Psoas muscle (tissue), 8 donors: Measurements from ENCODE around the gene KDM5C. TPM values are rescaled to one million over a fixed set of nuclear protein-coding genes. Genes with fewer than 3 reads are reported as not detected.
A peak's percentile ranks its signal among the peaks of the same experiment; 100 is the strongest.

Experiments
- ATAC-seq, 4 donors: fragments of 200-7000 bp; cut with Tn5 transposase; one replicate each; pipeline ENCODE4 v1.9.1; 2020; ENCODE audit warnings: moderate library complexity in 3 of 4, mild to moderate bottlenecking in 2 of 4
- DNase-seq, 2 donors: peaks; one replicate each; pipeline ENCODE4 v3.0.0-alpha.2; 2020
- H3K27ac ChIP-seq: fragments of 200-600 bp; one replicate; pipeline ENCODE4 v1.8.0; 2022
- H3K27me3 ChIP-seq, 3 donors: fragments of 200-600 bp in 1 of 3; one replicate each; pipeline versions ENCODE4 v1.6.1 to v1.8.0; 2013 to 2022; ENCODE audit warnings: low read length in 2 of 3, mild to moderate bottlenecking in 2 of 3, moderate library complexity in 1 of 3; ENCODE audit not compliant: insufficient read depth in 3 of 3
- H3K36me3 ChIP-seq, 2 donors: fragments of 200-600 bp in 1 of 2; one replicate each; pipeline versions ENCODE4 v1.6.1 to v1.8.0; 2013 to 2022; ENCODE audit warnings: low read depth in 1 of 2, mild to moderate bottlenecking in 1 of 2, moderate library complexity in 1 of 2; ENCODE audit not compliant: insufficient read depth in 1 of 2
- H3K4me1 ChIP-seq: fragments of 200-600 bp; one replicate; pipeline ENCODE4 v1.8.0; 2022
- H3K4me3 ChIP-seq: fragments of 200-600 bp; one replicate; pipeline ENCODE4 v1.8.0; 2022; ENCODE audit warnings: mild to moderate bottlenecking
- H3K9me3 ChIP-seq: fragments of 200-600 bp; one replicate; pipeline ENCODE4 v1.8.0; 2022
- CTCF ChIP-seq: fragments of 200-600 bp; IDR thresholded peaks from one replicate; pipeline ENCODE4 v1.8.0; 2022; ENCODE audit warnings: antibody characterized with exemption
- WGBS, 3 donors: extraction: QIAGEN DNeasy Blood & Tissue Kit; methylation state at CpG; one replicate each; pipeline versions ENCODE4 v1.1.6 to v1.1.7; 2013; 5-methylcytosine and 5-hydroxymethylcytosine counted together
- intact Hi-C, 2 donors: fragments of 100-400 bp; cut with DNase I; formaldehyde crosslinking; loops; one replicate each; pipeline versions ENCODE4 v1.11.0 to v1.14.2; 2022
- long read RNA-seq, 2 donors: library from polyadenylated mRNA; unstranded; transcript quantifications; one replicate each; pipeline ENCODE4 v2.0.0, GENCODE V29; 2021
- polyA plus RNA-seq, 3 donors: library from polyadenylated mRNA; stranded (reverse); fragments of 200-250 nt; gene quantifications; one replicate each; pipeline ENCODE4 v1.2.3, GENCODE V29; 2013
- total RNA-seq, 4 donors: library from RNA; stranded (reverse); fragmentation: NEBNext Ultra II Directional in 2 of 4; extraction: Animal tissue kit (Norgen Biotek cat#: 25700) in 2 of 4; gene quantifications; one replicate each; pipeline versions ENCODE4 v1.2.1 to v1.2.4, GENCODE V29; 2021 to 2023
- donor health status: healthy with polysubstance abuse.
- donor health status: DM: no; HTN: no; CAD: no; lungs with moderate emphysema.
- donor health status: Bipolar disorder and iron deficiency.
- donor health status: healthy.
- donor health status: DM: yes; HTN: yes; CAD: no.
- donor health status: DM: no; HTN: no; CAD: no.
- donor health status: DM: no; HTN: no; CAD: no.
- donor health status: DM: yes; HTN: yes; CAD: no.

The KDM5C gene
- 100 to 1,000 TPM in 2 of 4 donors, 10 to 100 TPM in 2; 62.2 to 119 (median 96.0) TPM for total RNA-seq
- 10 to 100 TPM; 22.4 to 52.9 (median 36.1) TPM for polyA plus RNA-seq
- long read RNA-seq, donor 1, partial matches to known transcripts, result 20 of 23 reads
- long read RNA-seq, donor 1, other reads (novel, unspliced or antisense), result 3 of 23 reads
- long read RNA-seq, donor 2, full-length matches to known transcripts, result 1 of 36 reads
- long read RNA-seq, donor 2, partial matches to known transcripts, result 21 of 36 reads
- long read RNA-seq, donor 2, other reads (novel, unspliced or antisense), result 14 of 36 reads

- H3K9me3 ChIP-seq, result no peaks in the 10 kb centered on the region
- DNase-seq, result peak; percentile 95 to 97
- intact Hi-C loops, result loop anchor here in 1 of 2 donors (10.0 kb wide), 1 partner anchor 140 kb away; the partner anchor contains the start of gene TSPYL2
- H3K27me3 ChIP-seq, result no peaks in the 10 kb centered on the region
- H3K36me3 ChIP-seq, result peaks cover 2 to 8% of the 10 kb centered on the region in 2 donors
- H3K27ac ChIP-seq, result peak within 1 kb of the TSS; percentile 95
- no peak for TF ChIP-seq CTCF
- H3K4me1 ChIP-seq, result peaks cover 20% of the 10 kb centered on the region
- H3K4me3 ChIP-seq, result peak within 1 kb of the TSS; percentile 97
- WGBS, 3 donors, result 0 to 1% (median 0%) methylated on average over 36 to 67 of the region's 67 CpGs
- peak; percentile 80 to 87 (median 84) for ATAC-seq
These were observed at the start of gene KDM5C for GRCh38 chrX:53224860-53225797. KDM5C (minus strand) TSS chrX:53225207; CDS start chrX:53224889, 318 bp downstream.

GRCh38 chrX:53272808-53273337 lies 47.9 kb upstream of the KDM5C start:
- H3K27ac ChIP-seq, result no peak overlapping the region
- H3K36me3 ChIP-seq, result no peaks in the 10 kb centered on the region
- H3K9me3 ChIP-seq, result no peaks in the 10 kb centered on the region
- DNase-seq, result no peak
- intact Hi-C loops, result no loop called here
- H3K4me3 ChIP-seq, result no peak overlapping the region
- TF ChIP-seq CTCF, result no peak
- H3K4me1 ChIP-seq, result no peaks in the 10 kb centered on the region
- WGBS, 3 donors, result 58 to 78% (median 72%) methylated on average over 8 of the region's 8 CpGs
- H3K27me3 ChIP-seq, result peaks cover 0 to 34% (median 0%) of the 10 kb centered on the region in 3 donors
- no peak for ATAC-seq

- TF ChIP-seq CTCF, result no peak
- ATAC-seq (no peak), DNase-seq (no peak)
- Histone ChIP-seq H3K27me3 (peaks cover 0 to 39% (median 0%) of the 10 kb centered on the region in 3 donors), H3K9me3 (no peaks in the 10 kb centered on the region), H3K4me1 (no peaks in the 10 kb centered on the region), H3K4me3 (no peak overlapping the region), H3K36me3 (no peaks in the 10 kb centered on the region), H3K27ac (no peak overlapping the region)
- intact Hi-C loops, result no loop called here
- 72 to 90% (median 85%) methylated on average over 13 to 14 of the region's 14 CpGs for WGBS, 3 donors
These were observed 44.6 kb upstream of the KDM5C start for GRCh38 chrX:53269536-53270107.

- no peaks in the 10 kb centered on the region for H3K9me3 ChIP-seq
- peaks cover 0 to 48% (median 0%) of the 10 kb centered on the region in 3 donors for H3K27me3 ChIP-seq
- no peak overlapping the region for H3K4me3 ChIP-seq
- intact Hi-C loops, result no loop called here
- 63 to 93% (median 73%) methylated on average over 5 to 7 of the region's 7 CpGs for WGBS, 3 donors
- H3K36me3 ChIP-seq, result no peaks in the 10 kb centered on the region
- TF ChIP-seq CTCF, result no peak
- H3K27ac ChIP-seq, result no peak overlapping the region
- H3K4me1 ChIP-seq, result no peaks in the 10 kb centered on the region
- no peak for DNase-seq
- no peak for ATAC-seq
These were observed 43.2 kb upstream of the KDM5C start for GRCh38 chrX:53268173-53268572.
